H9 (cell line): ENCODE data around the gene ANKRD52. TPM values are rescaled to one million over a fixed set of nuclear protein-coding genes. Genes with fewer than 3 reads are reported as not detected.

Experiments
- DNase-seq: peaks from one replicate; pipeline ENCODE4 v3.0.0-alpha.2; 2017
- H2AFZ ChIP-seq: one replicate; pipeline ENCODE4 v1.6.1; 2013; ENCODE audit warnings: mild to moderate bottlenecking, low read length, control low read depth, moderate library complexity
- H2AK5ac ChIP-seq: 2 replicates; pipeline ENCODE4 v1.6.1; 2013; ENCODE audit warnings: low read length, control low read depth, mixed read lengths; ENCODE audit not compliant: insufficient read length
- H2BK120ac ChIP-seq: one replicate; pipeline ENCODE4 v1.6.1; 2013; ENCODE audit warnings: low read depth, mild to moderate bottlenecking, low read length, control low read depth, inconsistent platforms; ENCODE audit not compliant: poor library complexity, severe bottlenecking
- H2BK12ac ChIP-seq: 2 replicates; pipeline ENCODE4 v1.6.1; 2013; ENCODE audit warnings: low read length, control low read depth, mixed read lengths, low read depth; ENCODE audit not compliant: insufficient read length
- H2BK15ac ChIP-seq: 2 replicates; pipeline ENCODE4 v1.6.1; 2013; ENCODE audit warnings: low read depth, low read length, control low read depth
- H2BK20ac ChIP-seq: one replicate; pipeline ENCODE4 v1.6.1; 2013; ENCODE audit warnings: low read depth, mild to moderate bottlenecking, low read length, control low read depth, inconsistent platforms; ENCODE audit not compliant: poor library complexity, severe bottlenecking
- H2BK5ac ChIP-seq: 2 replicates; pipeline ENCODE4 v1.6.1; 2013; ENCODE audit warnings: low read length, control low read depth, mixed read lengths; ENCODE audit not compliant: insufficient read length
- H3K14ac ChIP-seq: 2 replicates; pipeline ENCODE4 v1.6.1; 2013; ENCODE audit warnings: low read length, control low read depth; ENCODE audit not compliant: insufficient read depth
- H3K18ac ChIP-seq: 2 replicates; pipeline ENCODE4 v1.6.1; 2013; ENCODE audit warnings: low read depth, mild to moderate bottlenecking, mixed read lengths, low read length, control low read depth; ENCODE audit not compliant: insufficient read length
- H3K23ac ChIP-seq: 2 replicates; pipeline ENCODE4 v1.6.1; 2013; ENCODE audit warnings: low read length, control low read depth, mixed read lengths, low read depth; ENCODE audit not compliant: insufficient read length
- H3K23me2 ChIP-seq: 2 replicates; pipeline ENCODE4 v1.6.1; 2013; ENCODE audit warnings: low read depth, mild to moderate bottlenecking, mixed read lengths, low read length, control low read depth; ENCODE audit not compliant: insufficient read length, poor library complexity, severe bottlenecking
- H3K27ac ChIP-seq: 2 replicates; pipeline ENCODE4 v1.5.1; 2013; ENCODE audit warnings: low read length, control low read depth, mixed read lengths, low read depth; ENCODE audit not compliant: insufficient read length
- H3K27me3 ChIP-seq: 2 replicates; pipeline ENCODE4 v1.6.1; 2013; ENCODE audit warnings: low read length, control low read depth, inconsistent platforms; ENCODE audit not compliant: insufficient read depth
- H3K4ac ChIP-seq: 2 replicates; pipeline ENCODE4 v1.6.1; 2013; ENCODE audit warnings: low read depth, mild to moderate bottlenecking, control low read depth, inconsistent platforms, low read length, moderate library complexity
- H3K4me1 ChIP-seq: 2 replicates; pipeline ENCODE4 v1.6.1; 2013; ENCODE audit warnings: low read length, control low read depth, inconsistent platforms; ENCODE audit not compliant: insufficient read depth
- H3K4me2 ChIP-seq: 2 replicates; pipeline ENCODE4 v1.6.1; 2013; ENCODE audit warnings: low read length, control low read depth, mixed read lengths; ENCODE audit not compliant: insufficient read length, insufficient read depth
- H3K56ac ChIP-seq: 2 replicates; pipeline ENCODE4 v1.6.1; 2013; ENCODE audit warnings: low read depth, mild to moderate bottlenecking, mixed read lengths, low read length, control low read depth; ENCODE audit not compliant: insufficient read length
- H3K79me1 ChIP-seq: 2 replicates; pipeline ENCODE4 v1.6.1; 2013; ENCODE audit warnings: low read depth, mild to moderate bottlenecking, moderate library complexity, low read length, control low read depth, inconsistent platforms; ENCODE audit not compliant: insufficient read depth, poor library complexity, severe bottlenecking
- H3K79me2 ChIP-seq: 2 replicates; pipeline ENCODE4 v1.6.1; 2013; ENCODE audit warnings: low read length, control low read depth, inconsistent platforms; ENCODE audit not compliant: insufficient read depth
- H3K9ac ChIP-seq: 2 replicates; pipeline ENCODE4 v1.6.1; 2013; ENCODE audit warnings: low read length, control low read depth, mixed read lengths; ENCODE audit not compliant: insufficient read length; ENCODE audit errors: extremely low read depth
- H3K9me3 ChIP-seq: one replicate; pipeline ENCODE4 v1.6.1; 2013; ENCODE audit warnings: low read depth, low read length, inconsistent platforms; ENCODE audit not compliant: control insufficient read depth
- H3T11ph ChIP-seq: one replicate; pipeline ENCODE4 v1.6.1; 2013; ENCODE audit warnings: mild to moderate bottlenecking, low read length, control low read depth, inconsistent platforms
- H4K20me1 ChIP-seq: one replicate; pipeline ENCODE4 v1.6.1; 2013; ENCODE audit not compliant: control insufficient read depth, insufficient read length, insufficient read depth
- H4K5ac ChIP-seq: 2 replicates; pipeline ENCODE4 v1.6.1; 2013; ENCODE audit warnings: low read depth, mild to moderate bottlenecking, mixed read lengths, low read length, control low read depth; ENCODE audit not compliant: insufficient read length
- H4K8ac ChIP-seq: replicated peaks from 2 replicates; pipeline ENCODE4 v1.6.1; 2013; ENCODE audit warnings: low read length, control low read depth, mixed read lengths, low read depth; ENCODE audit not compliant: insufficient read length
- H4K91ac ChIP-seq: 2 replicates; pipeline ENCODE4 v1.6.1; 2013; ENCODE audit warnings: low read depth, mild to moderate bottlenecking, moderate library complexity, mixed read lengths, low read length, control low read depth; ENCODE audit not compliant: insufficient read length
- H3K27ac Mint-ChIP-seq, 3 experiments: 2 replicates in 2 of 3; 3 replicates in 1 of 3; pipeline ENCODE4 v1.8.0; 2020 to 2021; ENCODE audit warnings: mixed read lengths in 3 of 3, mild to moderate bottlenecking in 1 of 3, moderate library complexity in 1 of 3
- H3K27me3 Mint-ChIP-seq: 2 replicates; pipeline ENCODE4 v1.8.0; 2021; ENCODE audit warnings: low read depth, mild to moderate bottlenecking, moderate library complexity, mixed read lengths
- H3K36me3 Mint-ChIP-seq, 3 experiments: 2 replicates in 2 of 3; 3 replicates in 1 of 3; pipeline ENCODE4 v1.8.0; 2020 to 2021; ENCODE audit warnings: low read depth in 3 of 3, mixed read lengths in 3 of 3; ENCODE audit not compliant: insufficient read depth in 1 of 3
- H3K4me1 Mint-ChIP-seq, 2 experiments: 2 replicates each; pipeline ENCODE4 v1.8.0; 2020; ENCODE audit warnings: mixed read lengths in 2 of 2
- H3K4me3 Mint-ChIP-seq, 2 experiments: 2 replicates in 1 of 2; 3 replicates in 1 of 2; pipeline ENCODE4 v1.8.0; 2020 to 2021; ENCODE audit warnings: mild to moderate bottlenecking in 2 of 2, mixed read lengths in 2 of 2, moderate library complexity in 1 of 2
- H3K9me3 Mint-ChIP-seq, 2 experiments: 2 replicates in 1 of 2; 3 replicates in 1 of 2; pipeline ENCODE4 v1.8.0; 2020; ENCODE audit warnings: mild to moderate bottlenecking in 2 of 2, mixed read lengths in 2 of 2, moderate library complexity in 1 of 2
- CTCF ChIP-seq: fragments of 200-600 bp; sonication (generic); conservative IDR thresholded peaks from 3 replicates; pipeline ENCODE4 v1.8.0; 2021; ENCODE audit warnings: antibody characterized with exemption, mild to moderate bottlenecking
- WGBS: extraction: QIAGEN DNeasy Blood & Tissue Kit; methylation state at CpG from one replicate; pipeline ENCODE4 v1.1.7; 2013; ENCODE audit warnings: missing lambda C conversion rate, low lambda C conversion rate, mixed read lengths; ENCODE audit not compliant: insufficient read length; ENCODE audit errors: extremely low coverage; 5-methylcytosine and 5-hydroxymethylcytosine counted together
- total RNA-seq: library from RNA; stranded (reverse); gene quantifications from 2 replicates; pipeline ENCODE4 v1.2.1, GENCODE V29; 2021

Gene ANKRD52
- total RNA-seq, 1 experiment from 2014 or later: 33.4 TPM

GRCh38 chr12:56299308-56299852 is 41.2 kb upstream of the ANKRD52 start:
- Histone ChIP-seq H4K20me1 (no peaks in the 10 kb centered on the region), H3K18ac (peak overlapping the region; percentile 21), H2BK12ac (no peak overlapping the region), H3K14ac (peak overlapping the region; percentile 45), H2BK5ac (no peak overlapping the region), H2AFZ (no peak overlapping the region), H3K27me3 (no peaks in the 10 kb centered on the region), H3K9me3 (no peaks in the 10 kb centered on the region), H3K9ac (peak overlapping the region; percentile 87), H2AK5ac (no peak overlapping the region), H3T11ph (no peak overlapping the region), H3K23ac (no peak overlapping the region), H4K91ac (no peak overlapping the region), H3K56ac (no peak overlapping the region), H2BK120ac (no peak overlapping the region), H4K8ac (no peak overlapping the region), H3K79me1 (peaks cover 15% of the 10 kb centered on the region), H3K4ac (no peak overlapping the region), H4K5ac (no peak overlapping the region), H3K27ac (no peak overlapping the region), H3K79me2 (peaks cover 15% of the 10 kb centered on the region; the same call in 1 of the 2 replicates), H3K23me2 (peaks cover 11% of the 10 kb centered on the region), H2BK15ac (no peak overlapping the region; the same call in 1 of the 2 replicates), H3K4me1 (no peaks in the 10 kb centered on the region; the same call in 1 of the 2 replicates), H3K4me2 (peak overlapping the region; percentile 96), H2BK20ac (no peak overlapping the region)
- Mint-ChIP-seq H3K36me3 (peaks cover 6 to 39% (median 18%) of the 10 kb centered on the region in 3 experiments), H3K9me3 (no peaks in the 10 kb centered on the region), H3K4me3 (peak overlapping the region; percentile 95 to 96), H3K27ac (peak overlapping the region in 1 of 3 experiments; percentile 94; a peak in 4 of 7 replicates), H3K4me1 (peaks cover 15 to 19% of the 10 kb centered on the region in 2 experiments), H3K27me3 (no peaks in the 10 kb centered on the region)
- DNase-seq: no peak
- WGBS: no CpG with 5 or more reads among the region's 10 CpGs
- TF ChIP-seq CTCF: no peak
